ENCODE results near the gene CHAC1. TPM values are rescaled to one million over a fixed set of nuclear protein-coding genes. Genes with fewer than 3 reads are reported as not detected.

The CHAC1 gene
- total RNA-seq, 1 donor from 2014 or later, result 28.5 TPM

GRCh38 chr15:40941528-40942336, 11.5 kb upstream of the CHAC1 start:
- TF ChIP-seq, protein P1, sequence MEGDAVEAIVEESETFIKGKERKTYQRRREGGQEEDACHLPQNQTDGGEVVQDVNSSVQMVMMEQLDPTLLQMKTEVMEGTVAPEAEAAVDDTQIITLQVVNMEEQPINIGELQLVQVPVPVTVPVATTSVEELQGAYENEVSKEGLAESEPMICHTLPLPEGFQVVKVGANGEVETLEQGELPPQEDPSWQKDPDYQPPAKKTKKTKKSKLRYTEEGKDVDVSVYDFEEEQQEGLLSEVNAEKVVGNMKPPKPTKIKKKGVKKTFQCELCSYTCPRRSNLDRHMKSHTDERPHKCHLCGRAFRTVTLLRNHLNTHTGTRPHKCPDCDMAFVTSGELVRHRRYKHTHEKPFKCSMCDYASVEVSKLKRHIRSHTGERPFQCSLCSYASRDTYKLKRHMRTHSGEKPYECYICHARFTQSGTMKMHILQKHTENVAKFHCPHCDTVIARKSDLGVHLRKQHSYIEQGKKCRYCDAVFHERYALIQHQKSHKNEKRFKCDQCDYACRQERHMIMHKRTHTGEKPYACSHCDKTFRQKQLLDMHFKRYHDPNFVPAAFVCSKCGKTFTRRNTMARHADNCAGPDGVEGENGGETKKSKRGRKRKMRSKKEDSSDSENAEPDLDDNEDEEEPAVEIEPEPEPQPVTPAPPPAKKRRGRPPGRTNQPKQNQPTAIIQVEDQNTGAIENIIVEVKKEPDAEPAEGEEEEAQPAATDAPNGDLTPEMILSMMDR (IDR thresholded peaks at IDR 0.05), result peak in 2 of 3 experiments; percentile 32 to 94
- Histone ChIP-seq H3K4me3 (peak overlapping the region; percentile 69 to 70), H3K27me3 (no peaks in the 10 kb centered on the region), H3K9me3 (no peaks in the 10 kb centered on the region), H3K4me1 (peaks cover 0 to 17% of the 10 kb centered on the region in 2 donors), H3K36me3 (no peaks in the 10 kb centered on the region), H3K27ac (peak overlapping the region; percentile 77 to 88)
- intact Hi-C loops (cut with DNase I), result loop anchor here (1.0 to 5.0 kb wide), 7 partner anchors 12 to 291 kb away; partner anchors contain the start of genes CHAC1, CHP1, EXD1 and INO80
- DNase-seq (ENCODE audit: low spot score in 2 of 2), result peak in 1 of 2 donors; percentile 84

GRCh38 chr15:40942337-40942854, 10.9 kb upstream of the CHAC1 start:
- H3K9me3 ChIP-seq, result no peaks in the 10 kb centered on the region
- peak overlapping the region; percentile 69 to 70 for H3K4me3 ChIP-seq
- H3K27ac ChIP-seq, result peak overlapping the region; percentile 77 to 88
- no peak for DNase-seq (ENCODE audit: low spot score in 2 of 2)
- H3K36me3 ChIP-seq, result no peaks in the 10 kb centered on the region
- peaks cover 0 to 17% of the 10 kb centered on the region in 2 donors for H3K4me1 ChIP-seq
- TF ChIP-seq, protein P1 (IDR thresholded peaks at IDR 0.05), result no peak
- H3K27me3 ChIP-seq, result no peaks in the 10 kb centered on the region
- intact Hi-C loops (cut with DNase I), result loop anchor here (1.0 to 5.0 kb wide), 5 partner anchors 11 to 290 kb away; partner anchors contain the start of genes CHAC1, CHP1, EXD1 and INO80

DNA sequence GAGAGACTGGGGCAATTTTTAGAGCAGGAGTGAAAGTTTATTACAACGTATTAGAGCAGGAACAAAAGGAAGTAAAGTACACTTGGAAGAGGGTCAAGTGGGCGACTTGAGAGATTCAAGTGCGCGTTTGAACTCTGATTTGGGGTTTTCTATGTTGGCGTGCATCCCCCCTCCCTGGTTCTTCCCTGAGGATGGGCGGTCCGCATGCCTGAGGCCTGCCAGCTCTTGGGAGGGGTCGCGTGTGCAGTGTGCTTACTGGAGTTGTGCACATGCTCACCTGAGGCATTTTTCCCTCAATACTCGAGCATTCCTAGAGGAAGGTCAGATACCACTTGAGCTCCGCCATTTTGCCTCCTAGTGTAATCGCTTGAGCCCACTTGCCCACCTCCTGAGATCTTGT, 10.4 kb upstream of the CHAC1 start:
- Histone ChIP-seq H3K27ac (no peak overlapping the region), H3K9me3 (no peaks in the 10 kb centered on the region), H3K27me3 (no peaks in the 10 kb centered on the region), H3K4me1 (peaks cover 0 to 17% of the 10 kb centered on the region in 2 donors), H3K4me3 (peak overlapping the region in 1 of 2 donors; percentile 69), H3K36me3 (no peaks in the 10 kb centered on the region)
- TF ChIP-seq, protein P1 (IDR thresholded peaks at IDR 0.05), result no peak
- no peak for DNase-seq (ENCODE audit: low spot score in 2 of 2)
- intact Hi-C loops (cut with DNase I), result loop anchor here (1.0 to 5.0 kb wide), 5 partner anchors 10 to 289 kb away; partner anchors contain the start of genes CHAC1, CHP1, EXD1 and INO80

- no peaks in the 10 kb centered on the region for H3K36me3 ChIP-seq
- H3K4me1 ChIP-seq, result peaks cover 0 to 17% of the 10 kb centered on the region in 2 donors
- H3K27ac ChIP-seq, result no peak overlapping the region
- H3K9me3 ChIP-seq, result no peaks in the 10 kb centered on the region
- TF ChIP-seq, protein P1 (IDR thresholded peaks at IDR 0.05), result no peak
- no peak overlapping the region for H3K4me3 ChIP-seq
- no peaks in the 10 kb centered on the region for H3K27me3 ChIP-seq
- DNase-seq (ENCODE audit: low spot score in 2 of 2), result no peak
- intact Hi-C loops (cut with DNase I), result loop anchor here (2.0 to 5.0 kb wide), 3 partner anchors 39 to 288 kb away; partner anchors contain the start of genes CHP1, EXD1 and INO80
Observed at GRCh38 chr15:40943764-40944365, 9.4 kb upstream of the CHAC1 start.

DNA sequence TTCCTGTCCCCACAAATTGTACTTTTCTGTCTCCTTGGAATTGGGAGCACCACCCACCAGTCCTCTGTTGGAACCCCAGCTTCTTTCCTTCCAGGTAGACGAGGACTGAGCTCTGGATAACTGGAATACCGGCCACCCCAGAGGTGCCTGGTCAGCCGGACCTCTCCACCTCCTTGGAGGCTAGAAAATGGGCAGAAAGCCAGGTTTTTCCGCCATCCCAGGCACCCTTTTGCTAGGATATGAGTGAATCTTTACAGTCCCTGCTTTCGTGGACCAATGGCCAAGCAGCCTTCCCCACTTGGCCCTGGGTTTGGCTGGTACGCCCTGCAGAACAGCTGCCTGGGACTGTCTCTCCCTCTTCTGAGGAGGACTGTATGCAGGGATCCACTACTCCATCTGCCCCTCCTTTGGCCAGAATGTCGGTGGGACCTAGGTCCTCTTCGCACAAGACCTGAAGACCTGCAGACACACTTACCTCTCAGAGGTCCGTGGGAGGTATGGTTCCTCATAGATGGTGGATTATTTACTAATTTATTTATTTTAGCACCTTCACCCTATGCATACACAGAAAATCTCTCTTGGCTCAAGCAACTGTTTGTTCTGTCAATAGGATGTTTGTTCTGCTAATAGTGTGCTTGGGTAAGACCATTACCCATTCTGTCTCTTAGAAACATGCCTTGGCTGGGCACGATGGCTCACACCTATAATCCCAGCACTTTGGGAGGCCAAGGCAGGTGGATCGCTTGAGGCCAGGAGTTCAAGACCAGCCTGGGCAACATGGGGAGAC, 8.6 kb upstream of the CHAC1 start:
- H3K36me3 ChIP-seq, result no peaks in the 10 kb centered on the region
- TF ChIP-seq, protein P1 (IDR thresholded peaks at IDR 0.05), result no peak
- DNase-seq (ENCODE audit: low spot score in 2 of 2), result no peak

More for the DNA sequence above, 8.6 kb upstream of the CHAC1 start:
- no peaks in the 10 kb centered on the region for H3K9me3 ChIP-seq
- H3K4me1 ChIP-seq, result peaks cover 0 to 17% of the 10 kb centered on the region in 2 donors
- intact Hi-C loops (cut with DNase I), result loop anchor here (5.0 kb wide), 2 partner anchors 173 to 288 kb away; partner anchors contain the start of genes CHP1, EXD1 and INO80
- H3K27me3 ChIP-seq, result no peaks in the 10 kb centered on the region
- H3K4me3 ChIP-seq, result no peak overlapping the region
- no peak overlapping the region for H3K27ac ChIP-seq

All from ascending aorta (tissue), 2 donors.